ENCODE measurements around the gene ADGRG6.

- TF ChIP-seq TARDBP (IDR thresholded peaks at IDR 0.05) (no peak), SUZ12 (IDR thresholded peaks at IDR 0.05) (no peak), SP1 (IDR thresholded peaks at IDR 0.05) (no peak), CTBP1 (IDR thresholded peaks at IDR 0.05; ENCODE audit: borderline replicate concordance) (no peak), ZNF384 (IDR thresholded peaks at IDR 0.05) (no peak), BHLHE40 (IDR thresholded peaks at IDR 0.05; ENCODE audit: borderline replicate concordance) (no peak), FOXK2 (IDR thresholded peaks at IDR 0.05) (no peak)
- TF ChIP-seq, protein P1, sequence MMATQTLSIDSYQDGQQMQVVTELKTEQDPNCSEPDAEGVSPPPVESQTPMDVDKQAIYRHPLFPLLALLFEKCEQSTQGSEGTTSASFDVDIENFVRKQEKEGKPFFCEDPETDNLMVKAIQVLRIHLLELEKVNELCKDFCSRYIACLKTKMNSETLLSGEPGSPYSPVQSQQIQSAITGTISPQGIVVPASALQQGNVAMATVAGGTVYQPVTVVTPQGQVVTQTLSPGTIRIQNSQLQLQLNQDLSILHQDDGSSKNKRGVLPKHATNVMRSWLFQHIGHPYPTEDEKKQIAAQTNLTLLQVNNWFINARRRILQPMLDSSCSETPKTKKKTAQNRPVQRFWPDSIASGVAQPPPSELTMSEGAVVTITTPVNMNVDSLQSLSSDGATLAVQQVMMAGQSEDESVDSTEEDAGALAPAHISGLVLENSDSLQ (IDR thresholded peaks at IDR 0.05), result no peak
These were observed 114.9 kb downstream of the ADGRG6 start for GRCh38 chr6:142416686-142417085.

Measured in HEK293T (cell line).